Left ventricle myocardium inferior (tissue), 1 donor: Measurements from ENCODE around the gene AQP12A. TPM values are rescaled to one million over a fixed set of nuclear protein-coding genes. Genes with fewer than 3 reads are reported as not detected.

Source experiments
- DNase-seq: peaks from one replicate; pipeline ENCODE4 v3.0.0-alpha.2; 2020
- H3K27ac ChIP-seq: fragments of 200-600 bp; replicated peaks from 2 replicates; pipeline ENCODE4 v1.8.0; 2021
- H3K27me3 ChIP-seq: fragments of 200-600 bp; 2 replicates; pipeline ENCODE4 v1.8.0; 2021; ENCODE audit warnings: low read depth
- H3K36me3 ChIP-seq: fragments of 200-600 bp; 2 replicates; pipeline ENCODE4 v1.8.0; 2021
- H3K4me1 ChIP-seq: fragments of 200-600 bp; 2 replicates; pipeline ENCODE4 v1.8.0; 2021
- H3K4me3 ChIP-seq: fragments of 200-600 bp; 2 replicates; pipeline ENCODE4 v1.8.0; 2021; ENCODE audit warnings: mild to moderate bottlenecking, moderate library complexity
- H3K9me3 ChIP-seq: fragments of 200-600 bp; replicated peaks from 2 replicates; pipeline ENCODE4 v1.8.0; 2021
- intact Hi-C: fragments of 100-400 bp; cut with micrococcal nuclease; formaldehyde crosslinking; loops from one replicate; pipeline ENCODE4 v1.11.0; 2022
- total RNA-seq: library from RNA; stranded (reverse); fragmentation: NEBNext Ultra II Directional; extraction: Animal tissue kit (Norgen Biotek cat#: 25700); gene quantifications from one replicate; pipeline ENCODE4 v1.2.1, GENCODE V29; 2021
- TF ChIP-seq, protein P1 (sequence below): fragments of 200-600 bp; IDR thresholded peaks from 2 replicates; pipeline ENCODE4 v1.8.0; 2021; ENCODE audit warnings: antibody characterized with exemption, mild to moderate bottlenecking, borderline replicate concordance
- donor health status: DM: no; HTN: yes; CAD: no; lungs with severe emphysema.

AQP12A gene
- total RNA-seq, 1 donor from 2014 or later: not detected

- TF ChIP-seq, protein P1, sequence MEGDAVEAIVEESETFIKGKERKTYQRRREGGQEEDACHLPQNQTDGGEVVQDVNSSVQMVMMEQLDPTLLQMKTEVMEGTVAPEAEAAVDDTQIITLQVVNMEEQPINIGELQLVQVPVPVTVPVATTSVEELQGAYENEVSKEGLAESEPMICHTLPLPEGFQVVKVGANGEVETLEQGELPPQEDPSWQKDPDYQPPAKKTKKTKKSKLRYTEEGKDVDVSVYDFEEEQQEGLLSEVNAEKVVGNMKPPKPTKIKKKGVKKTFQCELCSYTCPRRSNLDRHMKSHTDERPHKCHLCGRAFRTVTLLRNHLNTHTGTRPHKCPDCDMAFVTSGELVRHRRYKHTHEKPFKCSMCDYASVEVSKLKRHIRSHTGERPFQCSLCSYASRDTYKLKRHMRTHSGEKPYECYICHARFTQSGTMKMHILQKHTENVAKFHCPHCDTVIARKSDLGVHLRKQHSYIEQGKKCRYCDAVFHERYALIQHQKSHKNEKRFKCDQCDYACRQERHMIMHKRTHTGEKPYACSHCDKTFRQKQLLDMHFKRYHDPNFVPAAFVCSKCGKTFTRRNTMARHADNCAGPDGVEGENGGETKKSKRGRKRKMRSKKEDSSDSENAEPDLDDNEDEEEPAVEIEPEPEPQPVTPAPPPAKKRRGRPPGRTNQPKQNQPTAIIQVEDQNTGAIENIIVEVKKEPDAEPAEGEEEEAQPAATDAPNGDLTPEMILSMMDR: no peak
- no peak for DNase-seq
- H3K4me3 ChIP-seq: no peak overlapping the region
- no peak overlapping the region for H3K27ac ChIP-seq
- H3K4me1 ChIP-seq: no peaks in the 10 kb centered on the region
- H3K27me3 ChIP-seq: peaks cover 89% of the 10 kb centered on the region
- no peaks in the 10 kb centered on the region for H3K9me3 ChIP-seq
- intact Hi-C loops: no loop called here
- no peaks in the 10 kb centered on the region for H3K36me3 ChIP-seq
Observed at GRCh38 chr2:240705204-240705791, 13.6 kb downstream of the AQP12A start.

DNA sequence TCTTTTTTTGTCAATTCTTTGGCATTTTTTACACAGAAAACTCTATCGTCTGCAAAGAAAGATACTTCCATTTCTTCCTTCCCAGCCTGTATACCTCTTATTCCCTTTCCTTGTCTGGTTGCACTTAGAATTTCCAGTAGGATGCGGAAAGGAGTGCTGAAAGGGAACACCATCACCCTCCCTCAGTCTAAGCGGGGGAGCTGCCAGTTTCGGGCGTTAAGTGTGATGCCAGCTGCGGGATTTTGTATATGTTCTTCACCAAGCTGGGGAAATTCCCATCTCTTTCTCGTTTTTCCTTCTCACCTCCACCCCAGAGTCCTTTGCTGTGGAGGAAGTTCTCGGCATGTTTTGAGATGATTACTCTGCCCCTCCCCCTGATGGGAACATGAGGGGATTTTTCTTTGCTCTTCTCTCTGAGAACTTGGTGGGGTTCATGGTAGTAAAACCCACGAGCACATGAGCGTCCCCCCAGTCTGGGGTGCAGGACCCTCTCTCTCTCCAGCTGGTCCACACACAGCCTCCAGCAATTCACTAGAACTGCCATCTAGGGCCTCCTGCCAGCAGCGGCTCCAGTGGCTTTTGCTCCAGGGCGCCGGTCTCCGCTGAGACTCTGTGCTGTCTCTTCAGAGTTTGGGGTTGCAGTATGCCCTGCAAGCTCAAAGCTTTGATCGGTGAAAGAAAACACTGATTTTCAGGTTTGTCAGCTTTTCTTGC lies 15.5 kb downstream of the AQP12A start:
- Histone ChIP-seq H3K4me1 (no peaks in the 10 kb centered on the region), H3K27me3 (peaks cover 92% of the 10 kb centered on the region), H3K9me3 (no peaks in the 10 kb centered on the region), H3K27ac (no peak overlapping the region), H3K4me3 (no peak overlapping the region), H3K36me3 (no peaks in the 10 kb centered on the region)
- no peak for DNase-seq
- intact Hi-C loops: no loop called here
- TF ChIP-seq, protein P1: no peak

GRCh38 chr2:240707821-240708220 lies 16.2 kb downstream of the AQP12A start:
- no peak for DNase-seq
- intact Hi-C loops: no loop called here

DNA sequence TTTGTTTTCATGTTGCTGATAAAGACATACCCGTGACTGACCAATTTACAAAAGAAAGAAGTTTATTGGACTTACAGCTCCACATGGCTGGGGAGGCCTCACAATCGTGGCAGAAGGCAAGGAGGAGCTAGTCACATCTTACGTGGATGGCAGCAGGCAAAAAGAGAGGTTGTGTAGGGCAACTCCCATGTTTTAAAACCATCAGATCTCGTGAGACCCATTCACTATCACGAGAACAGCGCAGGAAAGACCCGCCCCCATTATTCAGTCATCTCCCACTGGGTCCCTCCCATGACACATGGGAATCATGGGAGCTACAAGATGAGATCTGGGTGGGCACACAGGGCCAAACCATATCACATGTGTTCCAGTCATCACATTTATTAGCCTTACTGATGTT lies 16.8 kb downstream of the AQP12A start:
- Histone ChIP-seq H3K27ac (no peak overlapping the region), H3K36me3 (no peaks in the 10 kb centered on the region), H3K27me3 (peaks cover 90% of the 10 kb centered on the region), H3K9me3 (no peaks in the 10 kb centered on the region), H3K4me3 (no peak overlapping the region), H3K4me1 (no peaks in the 10 kb centered on the region)
- DNase-seq: no peak
- intact Hi-C loops: no loop called here
- TF ChIP-seq, protein P1: no peak

More at GRCh38 chr2:240707821-240708220, 16.2 kb downstream of the AQP12A start:
- no peak overlapping the region for H3K4me3 ChIP-seq
- TF ChIP-seq, protein P1: no peak
- H3K9me3 ChIP-seq: no peaks in the 10 kb centered on the region
- H3K4me1 ChIP-seq: no peaks in the 10 kb centered on the region
- no peaks in the 10 kb centered on the region for H3K36me3 ChIP-seq
- H3K27ac ChIP-seq: no peak overlapping the region
- H3K27me3 ChIP-seq: peaks cover 90% of the 10 kb centered on the region

DNA sequence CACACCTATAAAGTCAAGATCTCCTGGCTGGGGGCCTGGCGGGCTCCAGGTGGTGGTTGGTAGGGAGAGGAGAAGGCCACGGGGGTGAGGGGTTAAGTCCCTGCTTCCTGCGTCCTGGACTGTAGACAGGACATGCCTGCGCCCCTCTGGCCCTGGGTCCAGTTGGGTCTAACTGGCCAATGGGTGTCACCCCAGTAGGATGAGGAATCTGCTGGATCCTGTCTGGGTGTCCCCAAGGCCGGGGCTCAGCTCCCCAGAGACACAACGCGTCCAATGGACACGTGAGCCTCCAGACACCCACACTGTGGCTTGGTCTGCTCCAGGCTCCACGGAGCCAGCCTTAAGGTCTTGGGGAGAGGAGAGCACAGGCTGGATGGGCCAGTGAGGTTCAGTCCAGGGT lies 19.6 kb downstream of the AQP12A start:
- Histone ChIP-seq H3K27ac (no peak overlapping the region), H3K36me3 (no peaks in the 10 kb centered on the region), H3K4me1 (no peaks in the 10 kb centered on the region), H3K27me3 (peaks cover 90% of the 10 kb centered on the region), H3K4me3 (no peak overlapping the region), H3K9me3 (no peaks in the 10 kb centered on the region)
- no peak for DNase-seq
- TF ChIP-seq, protein P1: no peak
- intact Hi-C loops: no loop called here
